HG02798 (cell line): ENCODE measurements around the gene PAPOLA.
A peak's percentile ranks its signal among the peaks of the same experiment; 100 is the strongest.

Experiments used
- ATAC-seq: cut with Tn5 transposase; IDR thresholded peaks from one replicate; pipeline ENCODE4 v1.9.1; 2021; ENCODE audit warnings: mild to moderate bottlenecking; ENCODE audit not compliant: unreplicated experiment, poor library complexity

Gene PAPOLA

DNA sequence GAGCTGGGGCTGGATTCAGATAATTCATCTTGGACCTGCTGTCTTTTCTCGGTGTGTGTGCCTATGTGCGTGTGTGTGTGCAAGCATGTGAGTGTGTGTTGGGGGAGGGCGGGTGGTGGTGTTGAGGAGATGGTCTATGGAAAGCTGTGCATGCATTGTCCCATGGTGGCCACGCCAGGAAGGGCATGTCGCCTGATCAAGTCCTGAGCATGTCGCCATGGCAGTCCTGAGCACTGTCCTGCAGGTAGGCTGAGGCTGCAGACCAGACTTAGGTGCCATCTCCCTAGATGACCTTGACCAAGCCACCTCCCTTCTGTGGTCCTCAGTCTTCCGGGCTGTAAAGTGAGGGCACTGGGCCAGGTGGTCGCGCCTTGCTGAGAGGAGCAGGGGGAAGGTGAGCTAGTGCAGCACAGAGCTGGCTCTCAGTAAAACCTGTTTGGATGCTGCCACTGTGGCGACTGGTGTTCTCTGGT is 81.4 kb downstream of the PAPOLA start:
- ATAC-seq, result no peak

DNA sequence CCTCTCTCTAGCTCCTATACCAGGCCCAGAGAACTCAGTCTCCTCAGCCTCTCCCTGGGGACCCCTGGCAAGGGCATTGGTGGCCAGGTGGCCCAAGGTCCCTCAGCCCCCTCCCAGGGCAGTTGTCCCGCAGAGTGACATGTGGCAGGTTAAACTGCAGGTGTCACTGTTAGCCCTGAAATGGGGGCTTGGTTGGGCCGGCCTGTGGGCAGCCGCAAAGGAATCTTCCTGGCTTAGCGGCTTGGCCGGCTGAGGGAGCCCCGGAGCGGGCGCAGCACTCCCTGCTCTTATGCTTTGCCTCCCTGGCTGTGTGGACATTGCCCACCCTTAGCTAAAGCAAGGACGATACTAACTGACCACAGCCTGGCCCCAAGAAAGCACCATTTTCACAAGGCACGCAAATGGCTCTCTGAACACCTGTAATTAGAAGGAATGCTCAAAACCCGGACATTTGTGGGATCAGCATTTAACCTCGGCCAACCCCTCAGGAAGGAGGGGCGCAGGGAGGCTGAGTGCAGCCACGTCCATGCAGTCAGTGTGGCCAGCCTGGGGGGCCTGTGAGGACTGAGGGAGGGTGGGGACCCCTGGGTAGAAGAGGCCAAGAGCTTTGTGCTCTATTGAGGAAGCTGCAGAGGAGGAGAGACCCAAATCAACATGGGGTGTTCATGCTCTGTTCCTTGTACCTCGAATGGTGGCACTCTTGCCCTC is 82.2 kb downstream of the PAPOLA start:
- peak; percentile 69 for ATAC-seq

DNA sequence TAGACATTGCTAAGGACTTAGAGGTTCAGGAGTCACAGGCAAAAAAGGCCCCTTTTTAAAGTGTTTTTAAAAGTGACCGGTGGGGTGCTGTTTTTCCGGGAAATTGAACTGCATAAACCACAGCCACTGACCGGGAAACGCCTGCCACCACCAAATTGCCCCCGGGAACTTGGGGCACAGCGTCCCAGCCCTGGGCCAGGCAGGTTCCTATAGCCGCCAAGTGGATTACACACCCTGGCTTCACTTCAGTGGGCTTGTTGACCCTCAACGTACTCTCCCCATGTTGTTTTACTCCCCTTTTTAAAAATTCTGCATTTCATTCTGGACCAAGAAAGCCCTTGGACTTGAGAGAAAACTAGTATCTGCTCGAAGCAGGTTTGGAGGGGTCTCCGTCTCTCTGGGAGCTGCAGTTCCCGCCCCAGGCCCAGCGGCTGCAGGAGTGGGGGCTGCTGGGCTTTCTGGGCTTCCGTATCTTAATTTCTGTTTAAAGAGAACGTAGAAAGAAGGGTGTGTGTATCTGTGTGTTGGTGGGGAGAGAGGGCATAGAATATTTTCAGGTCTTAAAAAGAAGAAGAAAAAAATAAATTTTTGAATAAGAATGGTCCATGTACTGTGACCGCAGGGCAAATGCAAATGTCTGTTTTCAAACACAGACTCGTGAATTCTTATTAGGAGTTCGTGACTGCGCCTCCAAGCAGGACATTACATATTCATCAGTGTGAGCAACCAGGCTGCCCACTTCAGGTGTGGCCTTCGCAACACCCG is 82.9 kb downstream of the PAPOLA start:
- no peak for ATAC-seq

DNA sequence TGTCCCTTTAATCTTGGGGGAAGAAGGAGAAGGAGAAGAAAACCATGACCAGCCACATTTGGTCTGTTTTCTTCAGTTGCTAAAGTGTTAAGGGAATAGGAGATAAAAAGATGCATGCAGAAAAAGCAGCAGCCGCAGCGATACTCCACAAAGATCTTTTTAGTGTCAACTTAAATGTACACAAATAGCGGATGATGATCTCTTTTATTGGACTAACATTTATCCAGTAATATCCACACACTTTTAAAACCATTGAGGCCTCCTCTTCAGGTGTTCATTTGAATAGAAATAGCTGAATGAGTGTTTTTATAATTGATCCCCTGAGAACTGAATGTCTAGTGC is 83.5 kb downstream of the PAPOLA start:
- ATAC-seq, result no peak

DNA sequence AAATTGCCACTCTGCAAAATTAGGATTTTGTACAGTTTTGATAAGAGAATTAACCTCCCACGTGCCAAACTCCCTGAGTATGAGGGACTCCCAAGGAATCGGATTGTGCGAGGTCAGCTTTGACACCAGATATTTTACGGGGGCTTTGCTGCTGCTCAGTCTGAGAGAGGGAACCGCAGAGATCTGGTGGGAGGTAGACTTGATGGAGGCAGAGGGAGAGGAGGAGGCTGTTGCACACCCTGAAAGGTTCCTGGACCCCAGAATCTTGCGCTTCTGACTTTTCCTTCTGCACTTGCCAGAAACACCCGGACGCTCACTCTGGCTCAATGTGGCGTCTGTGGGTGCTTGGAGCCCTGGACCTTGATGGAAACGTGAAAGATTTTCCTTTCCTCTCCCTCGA is 83.9 kb downstream of the PAPOLA start:
- no peak for ATAC-seq

DNA sequence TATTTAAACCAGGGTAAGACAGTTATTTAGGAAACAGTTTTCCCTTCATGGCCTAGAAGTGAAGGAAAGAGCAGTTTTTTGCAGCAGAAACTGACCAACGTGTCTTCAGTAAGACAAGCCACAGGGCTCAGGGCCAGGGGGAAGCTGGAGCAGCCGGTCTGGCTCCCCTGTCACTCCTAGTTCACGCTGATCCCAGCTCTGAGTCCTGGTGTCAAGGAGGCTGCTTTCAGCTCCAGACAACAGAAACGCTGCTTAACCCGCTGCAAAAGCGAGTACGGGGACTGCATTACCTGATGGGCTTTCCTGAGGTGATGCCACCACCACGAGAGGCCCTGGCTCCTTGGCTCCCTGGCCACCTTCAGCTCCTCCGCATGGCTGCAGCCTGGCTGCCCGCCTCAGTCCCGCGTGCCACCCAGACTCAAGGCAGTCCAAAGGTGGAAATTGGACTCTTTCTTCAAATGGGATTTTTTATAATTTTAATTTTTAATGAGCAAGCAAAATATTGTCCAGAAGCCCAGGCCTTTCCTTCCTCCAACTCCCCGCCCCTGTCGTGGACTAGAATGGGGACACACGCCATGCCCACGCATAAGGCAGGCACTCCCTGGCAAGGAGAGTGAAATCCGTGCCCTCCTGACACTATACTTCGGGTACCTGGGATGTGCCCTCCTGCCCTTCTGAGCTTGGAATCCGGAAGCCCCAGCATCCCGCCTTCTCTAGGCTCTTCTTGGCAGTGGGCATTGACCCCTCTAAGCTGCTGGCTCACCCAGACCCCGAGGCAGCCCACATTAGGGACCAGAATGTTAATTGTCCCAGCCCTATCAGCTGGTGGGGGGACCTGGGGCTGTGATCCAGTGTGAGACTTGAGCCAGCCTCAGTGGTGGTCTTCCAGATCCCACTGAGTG is 85.0 kb downstream of the PAPOLA start:
- ATAC-seq, result no peak

DNA sequence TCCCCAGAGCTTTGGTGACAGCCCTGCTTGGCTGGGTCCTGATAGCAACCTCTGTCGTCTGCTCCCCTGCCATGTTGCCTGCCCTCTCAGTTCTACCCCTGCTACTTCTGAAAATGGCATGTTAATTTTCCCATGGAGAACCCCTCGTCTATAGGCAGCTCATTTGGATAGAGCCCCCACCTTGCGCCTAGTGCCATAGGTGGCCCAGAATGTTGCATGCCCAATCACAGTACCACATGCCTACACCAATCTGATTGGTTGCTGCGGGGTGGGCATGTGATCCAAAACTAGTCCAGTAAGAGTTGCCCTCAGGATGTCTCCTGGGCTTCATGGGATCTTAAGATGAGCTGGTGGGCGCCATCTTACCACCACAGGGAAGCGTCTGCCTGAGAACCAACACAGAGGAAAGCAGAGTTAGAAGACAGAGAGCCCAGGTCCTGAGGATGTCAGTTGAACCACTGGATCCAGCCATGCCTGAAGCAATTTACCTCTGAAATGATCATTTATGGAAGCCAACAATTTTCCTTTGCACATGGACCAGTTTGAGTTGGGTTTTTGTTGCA is 85.7 kb downstream of the PAPOLA start:
- no peak for ATAC-seq

DNA sequence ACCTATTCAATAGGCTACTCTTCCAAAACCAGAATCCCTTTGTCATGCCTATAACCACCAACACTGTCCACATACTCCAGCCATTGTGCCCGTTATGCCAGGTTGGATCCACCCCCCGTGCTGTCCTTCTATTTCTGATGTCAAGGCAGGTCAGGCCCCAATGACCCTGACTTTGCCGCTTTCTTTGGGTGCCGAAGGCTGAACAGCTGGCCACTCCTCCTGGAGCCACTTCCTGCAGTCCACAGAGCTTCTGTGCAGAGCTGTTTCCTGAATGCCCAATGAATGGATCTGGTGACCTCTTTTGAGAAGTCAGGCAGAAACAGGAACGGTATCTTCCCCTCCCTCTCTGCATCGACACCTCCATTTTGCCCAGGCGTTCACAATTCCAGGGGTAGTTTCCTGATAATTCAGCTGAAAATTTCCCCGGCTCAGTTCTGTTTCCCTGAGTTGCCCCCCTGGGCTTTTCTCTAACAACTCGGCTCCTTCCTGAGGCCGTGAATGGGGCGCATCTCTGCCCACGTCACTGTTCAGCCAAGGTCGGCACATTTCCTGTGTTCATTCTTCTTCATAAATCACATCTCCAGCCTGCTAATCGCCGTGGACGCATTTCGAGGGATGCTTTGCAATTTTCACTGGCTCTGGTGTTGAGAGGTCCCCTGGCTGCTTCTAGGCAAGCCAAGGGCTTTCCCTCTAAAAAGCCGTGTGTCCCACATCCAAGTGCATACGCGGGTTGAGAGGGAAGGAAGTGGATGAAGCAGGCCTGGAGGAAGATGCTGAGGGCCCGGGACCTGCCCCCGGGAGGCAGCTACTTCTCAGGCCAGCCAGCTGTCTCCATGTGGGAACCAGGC is 86.5 kb downstream of the PAPOLA start:
- ATAC-seq, result no peak

DNA sequence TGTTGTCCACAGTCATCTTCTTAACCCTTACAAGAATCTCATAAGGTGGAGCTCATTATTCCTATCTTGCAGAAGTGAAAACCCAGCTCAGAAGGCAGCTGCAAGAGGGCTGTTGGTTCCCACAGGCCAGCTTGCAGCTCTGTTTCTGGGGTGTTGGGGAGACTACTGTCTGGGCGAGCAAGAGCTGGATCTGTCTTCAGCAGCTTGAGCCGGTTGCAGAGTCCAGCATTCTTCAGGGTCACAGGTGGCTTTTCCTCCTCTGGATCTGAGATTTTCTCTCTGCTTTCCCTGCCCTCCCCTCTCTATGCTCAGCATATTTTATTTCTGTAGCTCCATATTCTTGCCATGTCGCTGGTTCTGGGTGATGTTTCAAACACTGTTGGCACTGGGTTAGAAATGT is 87.4 kb downstream of the PAPOLA start:
- no peak for ATAC-seq

DNA sequence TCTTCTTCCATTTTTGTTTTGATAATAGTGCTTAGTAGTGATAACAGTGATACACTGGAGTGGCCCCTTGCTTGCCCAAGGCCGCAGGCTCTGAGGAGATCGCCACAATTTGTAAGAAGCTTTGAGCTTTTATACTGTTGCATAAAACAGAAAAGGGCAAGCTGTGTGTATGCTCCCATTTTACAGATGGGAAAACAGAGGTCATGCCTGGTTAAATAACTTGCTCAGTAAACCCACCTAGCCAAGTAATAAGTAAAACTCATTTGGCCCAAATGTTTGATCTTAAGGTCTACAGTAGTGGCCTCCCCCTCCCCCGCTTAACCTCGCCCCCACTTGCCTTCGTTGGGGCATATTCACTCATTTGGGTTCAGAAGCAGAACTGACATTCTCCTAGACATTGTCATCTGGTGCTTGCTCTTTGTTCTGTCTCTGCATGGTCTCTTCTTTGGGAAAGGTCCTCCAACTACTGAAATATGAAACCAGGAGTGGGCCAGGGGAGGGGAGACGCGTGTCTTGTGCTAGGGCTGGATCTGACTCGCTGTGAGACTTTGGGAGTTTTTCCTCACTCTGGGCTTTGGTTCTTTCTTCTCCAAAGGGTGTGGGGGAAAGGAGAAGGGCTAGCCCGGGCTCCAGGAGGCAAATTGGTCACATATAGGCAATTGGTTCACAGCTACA is 88.1 kb downstream of the PAPOLA start:
- ATAC-seq, result no peak

DNA sequence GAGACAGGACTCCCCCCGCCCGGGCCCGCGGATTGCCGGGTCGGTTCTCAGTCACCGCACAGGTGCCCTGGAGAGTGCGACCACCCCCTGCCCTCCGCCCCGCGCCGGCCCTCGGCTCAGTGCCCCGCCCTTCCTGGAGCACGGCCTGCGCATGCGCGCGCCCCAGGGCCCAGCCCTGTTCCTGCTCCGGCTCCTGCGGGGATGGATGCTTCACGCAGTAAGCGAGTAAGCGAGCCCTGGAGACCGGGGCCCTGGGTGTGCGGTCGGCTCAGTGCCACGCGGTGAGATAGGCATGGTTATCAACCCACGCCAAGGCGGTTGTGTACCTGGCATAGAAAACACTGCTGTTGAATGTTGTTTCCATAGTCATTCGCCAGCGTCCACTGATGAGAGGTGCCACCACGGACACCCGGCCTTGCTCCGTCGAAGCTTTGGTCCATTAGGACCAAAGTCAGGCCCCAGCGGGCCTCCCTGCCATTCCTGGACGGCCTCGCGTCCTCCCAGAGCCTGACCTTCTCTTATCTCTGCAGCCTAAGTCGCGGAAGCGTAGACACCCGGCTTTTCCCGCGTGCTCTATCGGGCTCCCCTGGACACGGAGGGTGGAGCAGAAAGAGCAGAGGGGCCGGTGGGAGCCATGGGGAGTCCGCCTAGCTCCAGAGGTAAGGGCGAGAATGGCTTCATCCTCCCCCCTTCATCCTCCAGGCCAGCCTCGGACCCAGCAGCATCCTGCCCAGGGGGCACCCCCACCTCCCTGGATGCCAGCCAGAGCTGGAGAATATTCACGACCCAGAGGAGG is 90.6 kb downstream of the PAPOLA start:
- ATAC-seq, result peak; percentile 77

DNA sequence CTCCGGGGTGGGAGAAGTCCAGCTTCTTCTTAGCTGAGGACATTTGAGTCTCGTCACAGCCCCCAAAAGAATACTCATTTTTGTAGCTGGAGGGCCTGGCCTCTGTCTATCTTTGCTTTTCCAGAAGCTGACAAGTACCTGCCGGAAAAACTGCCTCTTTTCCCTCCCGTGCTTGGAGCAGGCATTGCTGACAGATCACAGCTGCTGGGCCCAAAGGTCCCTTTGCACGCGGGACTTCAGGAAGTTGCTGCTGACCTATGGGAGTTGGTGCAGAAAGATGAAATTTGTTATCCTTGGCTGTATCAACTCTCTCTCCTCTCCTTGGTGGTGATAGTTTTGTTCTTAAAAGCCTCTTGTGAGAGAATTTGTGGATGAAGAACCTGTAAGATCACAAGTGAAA is 92.8 kb downstream of the PAPOLA start:
- no peak for ATAC-seq

DNA sequence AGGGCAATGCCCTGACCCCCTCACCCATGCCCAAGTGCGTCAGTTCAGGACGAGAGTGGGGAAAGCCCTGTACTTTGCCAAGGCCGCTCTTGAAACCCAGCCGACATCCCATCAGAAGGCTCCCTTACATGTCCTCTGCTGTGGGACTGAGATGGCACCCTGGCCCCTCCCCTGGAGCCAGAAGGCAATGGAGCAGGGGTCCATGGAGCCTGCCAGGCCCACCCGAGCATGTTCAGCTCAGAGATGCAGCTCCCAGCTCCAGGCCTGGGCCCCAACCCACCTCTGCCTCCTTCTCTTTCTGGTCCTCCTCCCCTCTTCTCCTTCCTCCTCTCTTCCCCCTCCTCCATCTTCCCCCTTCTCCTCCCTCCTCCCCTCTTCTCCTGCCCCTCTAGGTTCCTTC is 95.5 kb downstream of the PAPOLA start:
- ATAC-seq, result no peak

DNA sequence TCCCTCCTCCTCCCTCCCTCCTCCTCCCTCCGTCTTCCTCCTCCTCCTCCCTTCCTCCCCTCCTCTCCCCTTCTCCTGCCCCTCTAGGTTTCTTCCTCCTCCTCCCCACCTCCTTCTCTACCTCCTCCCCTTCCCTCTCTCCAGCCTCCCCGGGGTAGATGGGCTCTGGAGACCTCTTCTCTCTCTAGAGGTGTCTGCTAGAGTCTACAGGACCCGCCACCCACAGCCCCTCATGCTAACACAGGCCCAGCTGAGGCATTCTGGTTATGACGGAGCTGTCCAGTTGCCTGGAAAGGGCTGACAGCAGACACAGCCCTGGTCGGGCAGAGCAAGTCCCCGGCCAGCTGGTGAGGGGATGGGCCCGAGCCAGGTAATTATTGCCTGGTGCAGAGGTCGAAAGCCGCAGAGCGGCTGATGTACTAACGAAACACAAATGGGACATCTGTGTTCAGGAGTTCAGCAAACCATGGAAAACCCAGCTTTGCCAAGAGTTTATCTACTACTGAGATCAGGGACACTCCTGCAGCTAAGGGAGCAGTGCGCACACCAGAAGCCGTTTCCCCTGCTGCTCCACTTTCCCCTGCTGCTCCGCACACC is 96.2 kb downstream of the PAPOLA start:
- ATAC-seq, result no peak

DNA sequence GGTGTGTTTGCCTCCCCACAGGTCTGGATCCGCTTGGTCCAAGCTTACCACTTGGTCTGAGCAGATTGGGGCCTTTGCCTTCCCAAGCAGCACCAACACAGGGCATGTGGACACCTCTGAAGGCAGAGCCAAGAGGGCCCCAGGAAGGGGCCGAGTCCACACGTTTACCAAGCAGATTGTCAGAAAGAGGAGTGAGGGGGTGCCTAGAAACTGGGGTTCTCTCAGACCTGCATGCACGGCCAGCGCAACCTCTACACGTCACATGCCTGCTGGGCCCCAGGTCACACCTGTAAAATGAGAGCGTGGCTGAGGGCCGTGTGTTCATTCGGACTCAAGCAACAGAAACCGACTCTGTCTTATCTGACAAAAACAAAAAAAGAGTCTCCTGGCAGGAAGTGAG is 96.9 kb downstream of the PAPOLA start:
- ATAC-seq, result no peak

DNA sequence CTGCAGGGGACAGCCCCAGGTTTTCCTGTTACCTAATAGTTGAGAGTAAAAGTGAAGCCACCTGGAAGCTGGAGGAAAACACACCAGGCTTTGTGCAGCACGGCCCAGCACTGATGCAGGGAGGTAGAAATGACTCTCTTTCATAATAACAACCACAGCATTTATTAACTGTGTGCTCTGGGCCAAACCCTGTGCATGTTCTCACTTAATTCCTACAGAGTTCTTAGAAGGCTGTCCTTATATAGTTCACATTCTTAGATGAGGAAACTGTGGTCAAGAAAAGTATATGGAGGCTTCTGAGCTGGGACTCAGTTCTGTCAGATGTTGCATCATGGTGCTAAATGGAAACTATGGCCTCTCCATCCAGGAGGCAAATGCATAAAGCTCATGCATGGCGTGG is 100.0 kb downstream of the PAPOLA start:
- no peak for ATAC-seq

DNA sequence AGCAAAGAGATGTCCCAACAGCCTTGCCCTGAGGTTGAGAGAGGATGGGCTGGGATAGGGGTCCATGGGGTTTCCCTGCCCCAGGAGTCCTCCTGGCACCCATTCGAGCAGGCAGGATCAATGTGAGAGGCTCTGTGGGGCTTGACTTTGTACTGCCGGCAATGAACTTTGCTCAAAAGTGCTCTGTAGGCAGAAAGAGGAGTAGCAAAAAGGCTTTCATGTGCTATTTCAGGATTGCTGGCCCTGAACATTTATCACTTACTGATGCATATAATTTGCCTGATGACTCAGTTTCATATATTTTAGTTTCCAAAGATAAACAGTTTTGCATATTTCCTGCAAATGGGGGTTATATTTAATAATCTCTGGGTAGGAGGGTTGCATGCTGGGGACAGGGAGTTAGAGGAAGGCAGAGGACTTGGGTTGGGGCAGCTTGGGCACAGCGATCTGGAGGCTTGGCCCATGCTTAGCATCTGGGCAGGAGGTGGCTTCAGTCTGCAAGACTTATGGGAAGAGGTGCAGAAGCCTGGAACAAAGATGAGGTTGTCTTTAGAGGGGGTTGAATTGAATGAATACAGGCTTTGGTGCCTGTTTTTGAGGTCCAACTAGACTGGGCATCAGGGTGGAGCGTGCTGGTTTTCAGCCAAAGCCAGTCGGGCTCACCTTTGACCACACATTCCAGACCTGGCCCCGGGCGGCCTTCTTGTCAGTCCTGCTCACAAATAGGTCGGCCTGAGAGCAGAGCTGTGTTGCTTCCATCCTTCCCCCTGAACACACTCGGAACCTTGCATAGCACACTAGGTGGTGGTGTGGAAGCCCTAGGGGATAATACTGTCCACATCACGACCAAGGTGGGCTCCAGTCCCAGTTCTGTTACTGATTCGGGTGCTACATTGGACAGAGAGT is 101.4 kb downstream of the PAPOLA start:
- ATAC-seq, result no peak
